Ramos (cell line): ENCODE measurements around the gene LDB2.
"Not testable (repeated sequence)": the region's sequence is repeated elsewhere in the genome, so short reads cannot be mapped to it uniquely, and the experiment has no call there.

Source experiments
- in situ Hi-C: fragments of 300-500 bp; cut with MboI; formaldehyde crosslinking; loops from one replicate; pipeline ENCODE4 v1.14.3; 2022; ENCODE audit warnings: low sequenced_read_pairs; ENCODE audit not compliant: unreplicated experiment

Gene LDB2

DNA sequence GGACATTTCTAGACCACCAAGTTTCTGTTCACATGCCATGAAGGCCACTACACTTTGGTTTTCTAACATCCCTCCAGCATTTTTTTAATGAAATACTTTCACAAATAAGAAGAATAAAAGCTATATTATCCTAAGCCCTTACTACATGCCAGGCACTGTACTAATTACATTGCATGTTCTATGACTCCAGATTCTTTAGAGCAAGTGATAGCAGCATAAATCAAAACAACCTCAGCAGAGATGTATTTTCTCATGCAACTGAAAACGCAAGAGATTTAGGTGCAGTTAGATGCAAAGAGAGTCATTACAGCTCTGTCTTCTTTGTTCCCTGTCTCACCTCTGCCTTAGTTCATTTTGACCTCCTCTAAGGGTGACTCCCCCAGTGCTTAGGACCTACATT lies 230.0 kb downstream of the LDB2 start:
- in situ Hi-C loops: no loop called here

DNA sequence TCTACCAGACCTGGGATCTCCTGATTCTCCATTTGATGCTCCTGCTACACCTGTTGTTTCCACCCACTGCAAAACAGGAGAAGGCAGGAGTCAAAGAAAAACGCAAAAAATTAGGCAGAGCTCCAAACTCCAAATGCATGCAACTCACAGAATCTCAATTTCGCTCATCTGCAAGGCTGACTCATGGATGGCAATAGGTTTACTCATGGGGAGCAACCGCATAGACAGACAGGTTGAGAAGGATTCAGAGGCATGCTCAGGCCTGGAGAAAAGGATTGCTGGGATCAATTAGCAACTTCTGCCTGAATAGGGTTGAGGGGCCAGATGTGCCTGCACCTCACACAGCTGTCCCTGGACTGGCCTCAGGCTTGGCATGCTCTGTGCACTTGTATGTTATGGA lies 231.0 kb downstream of the LDB2 start:
- in situ Hi-C loops: no loop called here

DNA sequence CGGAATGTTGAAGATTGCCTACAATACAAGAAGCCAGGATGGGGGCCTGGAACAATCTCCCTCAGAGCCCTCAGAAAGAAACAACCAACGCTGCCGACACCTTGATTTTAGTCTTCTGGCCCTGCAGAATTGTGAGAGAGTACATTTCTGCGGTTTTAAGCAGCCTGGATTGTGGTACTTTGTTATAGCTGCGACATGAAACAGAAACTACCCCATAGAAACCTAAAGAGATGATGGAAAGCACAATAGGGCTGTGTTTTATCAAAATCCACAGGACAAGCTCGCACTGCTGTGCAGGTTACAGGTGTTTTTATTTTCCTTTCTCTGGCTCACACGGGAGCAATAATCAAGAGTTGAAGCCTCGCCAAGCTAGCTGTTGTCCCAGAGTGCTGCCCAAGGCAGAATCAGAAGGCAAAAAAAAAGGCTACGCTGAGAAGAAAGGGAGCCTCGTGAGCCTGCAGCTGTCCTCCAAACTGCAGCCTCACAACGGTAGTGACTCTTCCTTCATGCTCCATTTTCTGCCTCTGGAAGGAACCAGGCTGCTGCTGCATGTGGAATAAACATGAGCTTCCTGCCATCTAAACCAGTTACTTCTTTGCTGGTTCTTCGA lies 232.4 kb downstream of the LDB2 start:
- in situ Hi-C loops: no loop called here

DNA sequence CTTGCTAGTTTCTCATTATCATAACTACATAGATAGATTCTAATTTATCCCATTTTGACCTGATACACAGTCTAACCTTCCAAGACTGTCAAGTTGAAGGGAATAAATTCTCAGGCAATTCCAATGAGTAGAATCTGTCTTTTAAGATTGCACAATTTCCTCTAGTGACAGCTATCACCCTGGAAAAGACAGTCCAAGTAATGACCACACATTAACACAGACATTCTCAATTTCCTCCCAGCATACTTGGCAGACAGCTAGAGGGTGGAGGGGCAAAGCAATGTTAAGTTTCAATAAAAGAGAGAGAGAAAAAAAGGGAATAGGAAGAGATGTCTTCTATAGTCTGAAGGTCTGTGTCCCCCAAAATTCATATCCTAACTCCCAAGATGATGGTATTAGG lies 234.7 kb downstream of the LDB2 start:
- in situ Hi-C loops: no loop called here

- in situ Hi-C loops: no loop called here
Observed at GRCh38 chr4:16663307-16663706, 235.1 kb downstream of the LDB2 start.

DNA sequence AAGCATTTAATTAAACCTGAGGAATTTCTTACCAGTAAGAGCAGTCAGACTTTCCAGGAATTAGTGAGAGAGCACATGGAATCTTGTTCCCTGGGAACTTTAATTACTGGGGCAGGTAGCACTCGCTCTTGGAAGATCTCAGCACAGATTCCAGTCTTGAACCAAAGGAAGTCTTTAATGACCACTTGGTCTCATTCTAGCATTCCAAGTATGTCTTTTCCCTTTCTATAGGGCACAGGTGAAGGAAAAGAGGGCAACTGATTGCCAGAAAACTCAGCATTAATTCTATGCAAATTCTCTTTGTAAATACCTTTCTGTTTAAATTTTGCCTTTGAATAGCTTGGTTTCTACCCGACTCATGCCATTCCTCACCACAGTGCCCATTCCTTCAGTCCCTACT lies 236.6 kb downstream of the LDB2 start:
- in situ Hi-C loops: no loop called here

GRCh38 chr4:16660656-16661055 lies 237.8 kb downstream of the LDB2 start:
- in situ Hi-C loops: no loop called here

GRCh38 chr4:16659694-16660093 lies 238.8 kb downstream of the LDB2 start:
- in situ Hi-C loops: no loop called here

DNA sequence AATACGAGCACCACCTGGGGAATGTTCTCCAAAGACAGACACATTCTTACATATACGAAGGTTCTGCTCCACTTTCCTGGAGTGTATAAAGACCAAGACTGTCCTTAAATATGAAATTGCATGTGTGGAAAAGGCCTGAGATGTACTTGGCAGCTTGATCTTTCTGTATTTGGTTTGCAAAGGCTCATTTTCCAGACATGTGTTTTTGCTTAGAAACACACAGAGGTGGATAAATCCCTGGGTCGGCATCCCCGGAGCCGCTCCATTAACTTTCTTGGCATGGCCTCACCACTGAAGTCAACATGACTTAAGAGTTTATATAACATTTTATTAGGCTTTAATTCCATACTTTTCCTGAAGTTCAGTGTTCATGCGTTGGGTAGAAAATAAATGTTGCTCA lies 239.4 kb downstream of the LDB2 start:
- in situ Hi-C loops: no loop called here

GRCh38 chr4:16658183-16658582 lies 240.3 kb downstream of the LDB2 start:
- in situ Hi-C loops: no loop called here

DNA sequence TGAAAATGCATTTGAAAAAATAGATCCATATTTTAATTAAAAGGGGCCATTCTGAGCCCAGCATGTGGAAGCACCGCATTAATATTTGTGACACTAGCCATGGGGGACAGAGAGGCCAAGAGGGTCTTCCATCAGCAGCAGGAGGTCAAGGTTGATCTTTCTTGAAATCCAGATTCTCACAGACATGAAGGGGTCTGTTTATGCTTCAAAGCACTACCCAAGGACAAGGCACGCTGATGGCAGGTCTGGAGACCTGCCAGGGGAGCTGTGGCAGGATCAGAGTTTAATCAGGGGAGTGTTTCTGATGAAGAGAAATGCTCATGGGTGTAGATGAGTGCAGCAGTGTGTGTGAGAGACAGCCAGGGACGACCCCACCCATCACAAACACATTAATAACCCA lies 243.3 kb downstream of the LDB2 start:
- in situ Hi-C loops: no loop called here

DNA sequence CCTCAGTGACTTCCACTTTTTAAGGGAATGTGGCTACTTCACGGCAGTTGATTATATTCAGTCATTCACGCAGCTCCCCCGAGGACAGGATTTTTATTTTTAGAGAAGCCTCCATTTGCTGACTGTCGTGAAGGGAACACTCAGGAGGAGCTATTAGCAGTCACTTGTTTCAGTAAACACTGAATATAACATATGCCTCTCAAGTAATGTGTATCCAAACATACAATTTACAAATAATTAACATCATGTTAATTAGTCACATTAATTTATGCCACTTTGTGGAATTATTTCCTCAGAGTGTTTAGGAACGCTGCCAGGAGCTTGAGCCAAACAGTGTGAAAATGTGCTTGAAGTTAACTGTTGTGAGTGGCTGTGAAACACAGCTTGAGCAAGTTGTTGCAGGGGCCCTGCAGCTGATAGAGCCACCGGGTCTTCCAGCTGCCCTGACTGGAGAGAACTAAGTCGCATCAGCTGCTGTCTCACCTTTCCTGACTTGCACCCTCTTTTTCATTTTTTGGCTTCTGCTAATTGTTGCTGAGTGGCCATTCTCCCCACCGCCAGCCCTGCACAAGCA lies 245.6 kb downstream of the LDB2 start:
- in situ Hi-C loops: no loop called here

DNA sequence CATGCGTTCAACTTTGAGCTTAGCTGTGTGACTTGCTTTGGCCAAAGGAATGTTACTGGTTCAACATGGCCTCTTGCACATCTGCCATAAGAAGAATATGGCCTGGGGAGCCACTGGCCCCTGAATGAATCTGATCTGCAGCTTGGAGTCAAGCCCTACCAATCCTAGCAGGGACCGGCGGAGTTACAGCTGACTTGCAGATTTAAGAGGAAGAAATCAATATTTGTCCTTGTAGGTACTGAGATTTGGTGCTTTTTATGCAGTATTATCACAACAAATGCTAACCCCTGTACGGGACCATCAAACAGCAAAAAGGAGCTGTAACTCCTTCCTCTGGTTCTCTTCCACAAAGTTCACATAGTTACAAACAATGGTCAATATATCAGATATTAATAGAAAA lies 252.0 kb downstream of the LDB2 start:
- in situ Hi-C loops: no loop called here

DNA sequence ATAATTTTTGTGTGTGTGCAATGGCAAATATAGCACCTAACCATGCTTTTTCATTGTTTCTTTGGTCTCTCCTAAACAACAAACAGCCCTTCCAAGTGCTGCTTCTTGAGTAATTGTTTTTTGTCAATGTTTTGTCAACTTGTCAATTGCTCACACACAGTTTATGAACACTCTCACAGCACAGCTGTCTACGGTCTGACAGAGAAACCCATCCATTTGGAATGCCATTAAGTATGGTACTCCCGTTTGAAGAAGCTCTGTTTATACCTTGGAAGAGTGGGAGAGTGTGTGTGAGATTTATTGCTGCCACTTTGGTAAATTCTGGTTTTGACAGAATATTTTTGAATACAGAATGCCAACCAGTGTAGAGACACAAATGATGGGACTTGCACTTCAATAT lies 254.6 kb downstream of the LDB2 start:
- in situ Hi-C loops: no loop called here

DNA sequence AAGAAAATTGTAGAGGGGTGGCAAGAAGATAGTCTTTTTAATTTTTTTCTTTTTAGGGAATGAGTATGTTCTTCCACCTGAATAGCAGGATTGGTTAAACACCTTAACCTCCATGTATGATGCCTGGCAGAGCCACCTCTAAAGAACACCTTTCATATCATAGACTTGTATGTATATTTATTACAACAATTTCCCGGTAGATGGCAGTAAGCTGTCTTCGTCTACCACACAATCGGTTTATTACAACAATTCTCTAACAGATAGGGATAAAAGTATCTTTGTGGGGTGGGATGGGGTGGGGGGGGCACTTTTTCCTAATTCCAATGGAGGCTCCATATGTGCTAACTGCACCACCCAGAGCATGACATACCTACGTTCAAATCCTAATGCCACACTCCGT lies 255.5 kb downstream of the LDB2 start:
- in situ Hi-C loops: no loop called here

DNA sequence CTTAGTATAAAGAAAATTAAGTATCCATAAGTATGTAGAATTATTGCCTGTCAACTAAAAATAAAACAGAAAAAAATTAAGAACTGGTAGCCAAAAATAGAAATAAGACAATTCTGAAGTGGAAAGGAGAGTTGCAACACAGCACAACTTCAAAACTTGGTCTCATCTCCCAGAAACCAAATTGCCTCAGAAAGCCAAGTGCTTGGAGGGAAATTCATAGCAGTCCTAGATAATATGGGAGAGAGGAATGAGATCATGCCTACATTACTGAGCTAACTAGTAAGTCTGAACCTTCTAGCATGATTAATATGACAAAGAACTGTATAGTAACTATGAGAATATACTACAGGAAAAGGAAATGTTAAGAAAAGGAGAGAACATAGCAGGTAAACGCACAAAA lies 256.5 kb downstream of the LDB2 start:
- in situ Hi-C loops: no loop called here

GRCh38 chr4:16636912-16637630 lies 261.4 kb downstream of the LDB2 start:
- in situ Hi-C loops: no loop called here

GRCh38 chr4:16636304-16636703 lies 262.1 kb downstream of the LDB2 start:
- in situ Hi-C loops: no loop called here

- in situ Hi-C loops: not testable (repeated sequence)
Observed at GRCh38 chr4:16629274-16629673, 269.2 kb downstream of the LDB2 start.

GRCh38 chr4:16628835-16629234 lies 269.6 kb downstream of the LDB2 start:
- in situ Hi-C loops: not testable (repeated sequence)

DNA sequence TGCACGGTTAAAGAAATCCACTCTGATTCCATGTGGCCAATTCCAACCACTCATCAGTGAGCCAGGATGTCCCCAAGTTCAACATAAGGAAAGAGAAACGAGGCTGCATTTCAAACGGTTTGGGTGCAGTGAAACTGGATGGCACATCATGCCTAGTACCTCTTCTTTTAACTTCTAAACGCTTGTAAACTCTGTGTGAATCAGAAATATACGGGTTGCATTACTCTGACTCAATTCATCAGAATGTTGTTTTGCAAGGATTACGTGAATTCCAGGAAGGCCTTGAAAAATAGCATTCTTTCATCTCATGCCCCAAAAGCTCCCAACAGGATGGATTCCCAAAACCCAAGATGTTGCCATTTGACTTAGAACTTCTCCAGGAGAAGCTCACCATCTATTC lies 270.4 kb downstream of the LDB2 start:
- in situ Hi-C loops: no loop called here

- in situ Hi-C loops: no loop called here
Observed at GRCh38 chr4:16626945-16627344, 271.5 kb downstream of the LDB2 start.
